ENCODE measurements around the gene FAM193B.

The FAM193B gene

DNA sequence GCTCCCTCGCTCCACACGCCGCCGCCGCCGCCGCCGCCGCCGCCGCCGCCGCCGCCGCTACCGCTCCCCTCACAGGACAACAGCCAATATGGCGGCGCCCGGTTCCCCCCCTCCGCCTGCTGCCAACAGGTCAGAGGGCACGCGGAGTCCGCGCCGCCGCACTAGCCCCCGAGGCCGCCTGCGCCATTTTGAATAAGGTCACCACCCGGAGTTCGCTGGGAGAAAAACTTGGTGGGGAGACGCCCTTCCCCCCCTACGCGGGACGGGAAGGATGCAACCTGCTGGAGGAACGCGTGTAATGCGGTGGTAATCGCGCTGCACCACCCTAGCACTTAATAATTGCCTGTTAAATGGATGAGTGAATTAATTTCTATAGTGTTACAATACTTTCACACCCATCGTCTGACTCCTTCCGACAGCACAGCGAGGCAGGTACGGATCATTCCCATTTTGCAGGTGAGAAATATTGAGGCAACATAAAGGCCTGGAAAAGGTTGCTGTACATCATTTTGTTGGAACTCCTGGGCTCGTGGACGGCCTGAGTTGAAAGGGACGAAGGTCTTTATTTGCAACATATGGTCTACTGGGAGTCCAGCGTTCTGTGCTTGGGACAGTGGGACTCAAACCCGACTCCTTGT lies at the start of gene FAM193B:
Gene FAM193B, minus strand, starts transcription at position 90 of the 638 bp plus-strand sequence. CDS start 105 bp downstream, outside the sequence.
- peak; percentile 82 for DNase-seq

DNA sequence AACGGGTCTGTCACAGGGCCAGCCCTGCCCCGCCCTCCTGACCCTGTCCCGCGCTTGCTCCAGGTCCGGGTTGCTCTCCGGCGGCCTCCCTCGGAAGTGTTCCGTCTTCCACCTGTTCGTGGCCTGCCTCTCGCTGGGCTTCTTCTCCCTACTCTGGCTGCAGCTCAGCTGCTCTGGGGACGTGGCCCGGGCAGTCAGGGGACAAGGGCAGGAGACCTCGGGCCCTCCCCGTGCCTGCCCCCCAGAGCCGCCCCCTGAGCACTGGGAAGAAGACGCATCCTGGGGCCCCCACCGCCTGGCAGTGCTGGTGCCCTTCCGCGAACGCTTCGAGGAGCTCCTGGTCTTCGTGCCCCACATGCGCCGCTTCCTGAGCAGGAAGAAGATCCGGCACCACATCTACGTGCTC lies 49.8 kb upstream of the FAM193B start:
- no peak for DNase-seq

DNA sequence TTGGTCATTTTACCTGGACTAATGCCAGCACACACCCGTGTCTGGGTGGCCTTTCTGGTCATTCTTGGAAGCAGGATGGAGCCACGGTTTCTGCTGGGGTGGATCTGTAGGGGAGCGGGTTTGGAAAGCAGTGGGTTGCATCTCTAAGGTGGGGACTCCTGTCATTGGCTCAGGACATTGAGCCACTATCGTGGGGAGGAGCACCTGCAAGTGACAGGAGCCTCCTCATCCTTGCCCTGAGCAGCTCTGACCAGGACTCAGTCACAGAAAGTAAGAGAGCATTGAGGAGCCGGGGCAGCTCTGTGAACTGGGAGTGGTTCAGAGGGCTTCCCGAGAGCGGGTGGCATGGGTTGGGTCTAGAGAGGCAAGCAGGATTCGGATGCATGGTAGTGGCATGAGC lies 49.3 kb upstream of the FAM193B start:
- no peak for DNase-seq

- no peak for DNase-seq
These were observed 48.1 kb upstream of the FAM193B start for GRCh38 chr5:177602458-177602830.

GRCh38 chr5:177601577-177602457 lies 47.5 kb upstream of the FAM193B start:
- DNase-seq: no peak

GRCh38 chr5:177601126-177601525 lies 46.8 kb upstream of the FAM193B start:
- no peak for DNase-seq

GRCh38 chr5:177600508-177601018 lies 46.2 kb upstream of the FAM193B start:
- no peak for DNase-seq

DNA sequence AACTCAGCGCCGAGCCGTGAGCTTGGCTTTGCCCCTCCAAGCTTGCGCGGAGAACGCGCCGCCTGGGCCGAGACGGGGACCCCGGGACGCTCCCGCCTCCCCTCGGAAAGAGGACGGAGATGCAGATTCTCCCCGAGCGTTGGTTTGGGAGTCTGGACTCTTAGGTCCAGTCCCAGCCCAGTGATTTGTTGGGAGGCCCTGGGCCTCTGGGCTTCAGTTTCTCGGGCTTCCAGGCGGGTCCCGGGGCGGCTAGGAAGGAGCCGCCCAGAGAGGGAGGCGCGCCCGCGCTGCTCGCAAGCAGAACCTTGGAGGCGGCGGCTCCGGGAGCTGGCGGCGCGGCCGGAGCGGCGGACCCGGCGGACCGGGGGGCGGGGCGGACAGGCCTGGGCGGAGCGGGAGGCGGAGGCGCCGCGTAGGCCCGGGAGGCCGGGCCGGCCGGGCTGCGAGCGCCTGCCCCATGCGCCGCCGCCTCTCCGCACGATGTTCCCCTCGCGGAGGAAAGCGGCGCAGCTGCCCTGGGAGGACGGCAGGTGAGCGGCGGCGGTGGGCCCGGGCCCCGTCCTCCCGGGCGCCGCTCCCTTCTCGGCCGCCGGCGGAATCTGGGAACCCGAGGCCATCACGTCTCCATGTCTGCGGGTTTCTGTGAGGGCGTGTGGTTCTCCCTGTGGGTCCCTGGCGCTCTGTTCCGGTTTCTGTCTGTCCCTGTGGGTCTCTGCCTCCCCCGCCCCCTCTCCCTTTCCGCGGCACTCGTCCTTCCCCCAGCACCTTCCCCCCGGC lies 45.6 kb upstream of the FAM193B start, which contains the start of gene B4GALT7:
Gene B4GALT7, plus strand, starts transcription at position 402 of the 777 bp plus-strand sequence. Its CDS starts 79 bp downstream, at position 481.
- peak; percentile 48 for DNase-seq

GRCh38 chr5:177598477-177598876 lies 44.1 kb upstream of the FAM193B start:
- DNase-seq: no peak

GRCh38 chr5:177596775-177597238 lies 42.4 kb upstream of the FAM193B start:
- no peak for DNase-seq

DNA sequence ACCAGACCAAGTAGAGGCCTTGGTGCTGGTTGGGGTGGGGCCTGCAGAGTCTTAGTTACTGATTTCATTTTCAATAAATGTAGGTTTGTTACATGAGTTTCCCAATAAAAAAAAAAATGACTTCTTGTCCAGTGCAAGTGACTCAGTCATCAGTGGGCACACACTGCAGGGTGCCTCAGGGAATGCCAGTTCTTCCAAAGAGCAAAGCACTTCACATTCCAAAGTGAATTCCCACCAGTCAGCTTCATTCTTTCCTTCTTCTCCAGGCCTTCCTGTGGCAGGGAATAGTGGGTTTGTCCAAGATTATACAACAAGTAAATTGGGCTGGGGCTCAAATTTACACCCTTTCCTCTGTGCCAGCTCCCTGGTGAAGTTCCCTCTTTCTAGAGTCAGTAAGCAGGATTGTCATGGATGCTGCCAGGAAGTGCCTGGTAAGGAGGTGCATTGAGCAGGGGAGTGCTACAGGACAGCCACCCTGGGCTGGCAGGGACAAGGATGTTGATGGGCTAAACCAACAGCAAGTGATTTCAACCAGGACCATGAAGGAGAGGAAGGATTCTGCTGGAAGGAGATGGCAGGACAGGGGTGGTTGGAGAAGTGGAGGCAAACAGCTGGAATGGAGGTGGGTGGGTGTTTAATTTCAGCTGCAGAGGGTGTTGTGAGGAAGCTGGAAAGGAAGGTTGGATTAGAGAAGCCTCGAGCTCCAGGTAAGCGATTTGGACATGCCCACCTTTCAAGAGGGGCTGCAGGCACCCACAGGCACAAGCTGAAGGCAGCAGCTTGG lies 41.8 kb upstream of the FAM193B start:
- no peak for DNase-seq

- no peak for DNase-seq
These were observed 40.7 kb upstream of the FAM193B start for GRCh38 chr5:177595026-177595585.

DNA sequence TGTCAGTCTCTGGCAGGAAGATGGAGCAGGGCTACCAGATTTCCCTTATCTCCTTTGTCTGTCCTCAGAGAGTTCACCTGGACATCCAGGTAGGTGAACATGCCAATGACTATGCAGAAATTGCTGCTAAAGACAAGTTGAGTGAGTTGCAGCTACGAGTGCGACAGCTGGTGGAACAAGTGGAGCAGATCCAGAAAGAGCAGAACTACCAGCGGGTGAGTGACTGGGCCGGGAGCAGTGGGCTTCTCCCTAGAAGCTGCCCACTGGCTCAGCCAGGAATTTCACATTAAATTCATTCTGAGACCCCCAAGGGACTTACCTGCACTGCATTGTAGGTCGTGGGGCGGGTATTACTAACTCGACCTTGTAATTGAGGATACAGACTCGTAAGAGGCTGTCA lies 39.7 kb upstream of the FAM193B start:
- no peak for DNase-seq

DNA sequence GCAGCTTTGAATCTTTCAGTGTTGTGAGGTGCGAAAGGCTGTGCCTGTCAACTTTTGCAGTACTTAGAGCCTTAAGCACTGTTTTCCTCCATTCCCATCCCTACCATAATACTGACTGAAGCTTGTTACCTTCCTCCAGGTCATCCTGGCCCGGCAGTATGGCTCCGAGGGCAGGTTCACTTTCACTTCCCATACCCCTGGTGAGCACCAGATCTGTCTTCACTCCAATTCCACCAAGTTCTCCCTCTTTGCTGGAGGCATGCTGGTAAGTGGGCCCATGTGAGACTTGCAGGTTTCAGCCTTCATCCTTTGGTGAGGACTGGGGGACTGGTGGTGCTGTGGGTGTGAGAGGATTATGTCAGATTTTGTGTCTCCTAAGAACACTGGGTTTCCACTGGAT lies 39.1 kb upstream of the FAM193B start:
- DNase-seq: no peak

- no peak for DNase-seq
These were observed 38.5 kb upstream of the FAM193B start for GRCh38 chr5:177592905-177593304.

DNA sequence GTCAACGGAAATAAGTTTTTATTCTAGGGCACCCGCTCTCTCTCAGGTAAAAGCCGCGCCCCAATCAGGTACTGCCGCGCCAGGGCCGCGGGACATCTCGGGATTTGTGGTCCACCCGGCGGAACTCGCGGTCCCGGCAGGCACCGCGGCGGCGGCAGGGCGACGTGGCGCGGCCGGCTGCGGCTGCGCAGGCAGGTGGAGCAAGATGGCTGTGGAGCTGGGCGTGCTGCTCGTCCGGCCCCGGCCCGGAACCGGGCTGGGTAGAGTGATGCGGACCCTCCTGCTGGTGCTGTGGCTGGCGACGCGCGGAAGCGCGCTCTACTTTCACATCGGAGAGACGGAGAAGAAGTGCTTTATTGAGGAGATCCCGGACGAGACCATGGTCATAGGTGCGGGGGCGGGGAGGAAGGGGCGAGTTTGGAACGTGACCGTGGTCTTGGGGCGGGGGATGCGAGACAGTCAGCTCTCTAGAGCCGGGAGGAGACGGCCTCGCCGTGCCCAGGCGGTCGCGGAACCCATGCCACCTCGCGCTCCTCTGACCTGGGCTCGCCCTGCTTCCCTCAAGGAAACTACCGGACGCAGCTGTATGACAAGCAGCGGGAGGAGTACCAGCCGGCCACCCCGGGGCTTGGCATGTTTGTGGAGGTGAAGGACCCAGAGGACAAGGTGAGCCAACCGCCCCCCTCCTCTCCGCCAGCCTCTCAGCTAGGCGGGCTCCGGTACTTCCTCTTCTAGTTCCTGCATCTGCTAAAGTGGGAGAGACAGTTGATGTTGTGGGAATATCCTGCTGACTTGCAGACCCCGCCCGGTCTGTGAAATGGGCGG lies 37.9 kb upstream of the FAM193B start, which contains the start of gene TMED9:
Gene TMED9, plus strand, starts transcription at position 194 of the 825 bp plus-strand sequence. Its CDS starts 12 bp downstream, at position 206.
- DNase-seq: peak; percentile 86

GRCh38 chr5:177591690-177592009 lies 37.3 kb upstream of the FAM193B start:
- no peak for DNase-seq

DNA sequence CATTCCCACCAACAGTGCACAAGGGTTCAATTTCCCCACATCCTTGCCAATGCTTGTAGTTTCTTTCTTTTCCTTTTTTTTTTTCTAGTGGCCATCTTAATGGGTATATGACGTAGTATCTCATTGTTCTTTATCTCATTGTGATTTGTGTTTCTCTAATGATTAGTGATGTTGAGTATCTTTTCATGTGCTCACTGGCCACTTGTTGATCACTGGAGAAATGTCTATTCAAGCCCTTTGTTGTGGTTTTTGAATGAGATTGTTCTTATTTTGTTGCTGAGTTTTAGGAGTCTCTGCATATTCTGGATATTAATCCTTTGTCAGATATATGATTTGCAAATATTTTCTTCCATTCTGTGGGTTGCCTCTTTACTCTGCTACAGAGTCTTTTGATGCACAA lies 36.0 kb upstream of the FAM193B start:
- no peak for DNase-seq

DNA sequence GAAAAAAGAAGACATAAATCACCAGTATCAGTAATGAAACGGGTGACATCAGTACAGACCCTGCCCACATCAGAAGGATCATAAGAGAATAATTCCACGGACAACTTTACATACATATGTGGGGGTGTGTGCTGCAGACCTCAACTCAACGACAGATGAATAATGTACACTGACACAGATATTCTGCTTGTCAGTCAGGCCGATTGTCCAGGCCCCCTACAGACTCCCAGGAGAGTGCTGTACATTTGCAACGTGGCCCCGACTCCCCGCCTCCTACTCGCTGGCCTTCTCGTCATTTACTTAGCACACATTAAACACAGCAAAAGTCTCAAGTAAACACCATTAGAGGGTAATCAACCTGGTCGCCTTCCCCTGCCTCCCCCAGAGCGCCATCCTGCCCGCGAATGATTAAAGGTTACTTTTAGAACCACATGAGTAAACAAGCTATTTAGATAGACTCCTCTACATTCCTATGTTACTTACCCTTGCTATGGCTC lies 34.1 kb upstream of the FAM193B start:
- no peak for DNase-seq

- no peak for DNase-seq
These were observed 24.0 kb upstream of the FAM193B start for GRCh38 chr5:177578316-177578715.

DNA sequence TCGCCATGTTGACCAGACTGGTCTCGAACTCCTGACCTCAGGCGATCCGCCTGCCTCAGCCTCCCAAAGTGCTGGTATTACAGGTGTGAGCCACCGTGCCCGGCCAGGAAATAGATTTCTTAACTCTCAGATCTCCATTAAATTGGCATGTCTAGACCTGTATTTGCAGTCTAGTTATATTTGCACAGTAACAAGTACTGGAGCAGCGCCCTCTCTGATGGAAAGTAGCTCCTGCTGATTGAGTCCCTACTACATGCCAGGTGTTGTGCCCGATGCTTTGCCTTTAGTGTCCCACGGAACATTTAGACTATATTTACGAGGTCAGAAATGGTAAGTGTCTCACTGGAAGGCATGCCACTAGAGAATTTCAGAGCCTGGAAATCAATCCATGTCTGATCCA lies 21.8 kb upstream of the FAM193B start:
- no peak for DNase-seq
